ENCODE measurements around the gene NCOA3.

Gene NCOA3

DNA sequence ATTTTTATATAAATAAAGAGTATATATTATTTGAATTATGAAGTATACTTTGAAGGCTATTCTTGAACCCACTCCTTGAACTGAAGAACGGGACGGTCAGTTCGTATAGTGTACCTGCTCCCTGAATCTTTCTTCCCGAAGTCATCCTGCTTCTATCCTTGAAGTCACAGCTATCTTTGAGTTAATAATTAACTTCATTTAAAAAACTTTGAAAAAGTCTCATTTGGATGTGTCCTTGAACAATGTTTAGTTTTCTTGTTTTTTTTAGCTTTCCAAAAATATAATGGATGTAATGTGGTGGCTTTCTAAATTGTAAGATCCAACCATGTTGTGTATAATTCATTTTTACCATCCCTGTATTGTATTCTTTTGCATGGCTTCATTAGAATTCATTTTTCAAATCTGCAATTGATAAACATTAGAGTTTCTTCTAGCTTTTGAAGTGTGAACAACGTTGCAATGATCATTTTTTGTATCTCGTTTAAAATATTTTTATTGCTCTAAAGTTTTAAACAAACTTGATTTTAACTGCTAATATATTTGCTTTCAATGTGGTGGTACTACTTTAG is 94.4 kb downstream of the NCOA3 start:
- DNase-seq (ENCODE audit: low read depth in 2 of 2): no peak

DNA sequence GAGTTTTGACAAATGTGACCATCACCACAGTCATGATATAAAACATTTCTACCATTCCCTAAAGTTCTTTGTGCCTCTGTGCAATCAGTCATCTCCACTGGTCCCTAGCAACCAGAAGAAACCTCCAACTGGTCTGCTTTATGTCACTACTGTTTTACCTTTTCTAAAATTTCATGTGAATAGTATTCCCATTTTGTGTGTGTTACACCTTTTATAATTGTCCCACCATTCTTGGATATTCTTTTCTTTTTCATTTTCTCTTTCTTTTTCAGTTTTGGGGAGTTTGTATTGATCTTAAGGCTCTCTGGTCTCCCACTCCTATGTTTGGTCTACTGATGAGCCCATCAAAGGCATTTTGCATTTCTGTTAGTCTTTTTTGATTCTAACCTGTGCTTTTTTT is 95.4 kb downstream of the NCOA3 start:
- no peak for DNase-seq (ENCODE audit: low read depth in 2 of 2)

DNA sequence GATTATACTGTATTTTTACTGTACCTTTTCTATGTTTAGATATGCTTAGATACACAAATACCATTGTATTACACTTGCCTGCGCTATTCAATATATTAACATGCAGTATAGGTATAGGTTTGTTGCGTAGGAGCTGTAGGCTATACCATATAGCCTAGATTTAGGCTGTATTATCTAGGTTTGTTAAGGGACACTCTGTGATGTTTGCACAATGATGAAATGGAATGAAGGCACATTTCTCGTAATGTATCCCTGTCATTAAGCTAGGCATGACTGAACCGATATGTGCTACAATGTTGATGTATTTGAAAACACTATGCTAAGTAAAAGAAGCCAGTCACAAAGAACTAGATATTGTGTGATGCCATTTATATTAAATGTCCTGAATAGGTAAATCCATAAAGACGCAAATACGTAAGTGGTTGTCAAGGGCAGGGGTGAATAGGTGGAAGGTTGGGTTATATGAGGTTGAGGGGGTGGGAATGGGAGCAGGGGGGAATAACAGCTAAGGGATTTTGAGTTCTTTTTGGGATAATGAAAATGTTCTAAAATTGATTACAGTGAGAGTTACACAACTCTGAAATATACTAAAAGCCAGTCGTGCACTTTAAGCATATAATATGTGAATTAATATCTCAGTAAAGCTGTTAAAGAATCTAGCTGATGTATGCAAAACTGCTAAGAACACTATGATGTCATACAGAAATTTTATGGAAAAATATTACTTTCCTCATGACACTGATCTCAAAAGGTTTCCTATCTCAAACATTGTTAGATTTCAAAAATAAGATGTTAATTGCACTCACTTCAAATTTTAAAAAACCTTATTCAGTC is 97.4 kb downstream of the NCOA3 start:
- DNase-seq (ENCODE audit: low read depth in 2 of 2): no peak

DNA sequence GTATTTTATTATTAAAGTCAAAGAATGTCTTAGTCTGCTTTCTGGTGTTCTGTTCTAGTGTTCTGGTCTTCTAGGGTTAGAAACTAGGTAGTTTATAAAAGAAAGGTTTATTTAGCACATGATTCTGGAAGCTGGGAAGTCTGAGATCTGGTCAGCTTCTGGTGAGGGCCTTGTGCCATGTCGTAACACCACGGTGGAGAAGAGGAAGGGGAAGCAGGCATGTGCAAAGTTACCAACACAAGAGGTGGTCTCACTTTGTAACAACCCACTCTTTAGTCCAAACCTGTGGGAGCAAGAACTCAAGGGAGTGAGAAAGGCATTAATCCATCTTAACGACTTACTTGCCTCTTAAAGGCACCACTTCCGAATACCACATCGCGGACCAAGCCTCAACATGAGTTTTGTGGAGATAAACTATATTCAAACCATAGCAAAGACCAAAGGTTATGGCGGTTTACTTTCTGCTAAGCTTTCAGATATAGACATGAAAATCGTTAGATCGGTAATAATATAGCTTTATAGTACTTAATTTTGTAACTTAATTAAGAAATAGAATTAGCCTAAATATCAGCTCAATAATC is 99.4 kb downstream of the NCOA3 start:
- no peak for DNase-seq (ENCODE audit: low read depth in 2 of 2)

DNA sequence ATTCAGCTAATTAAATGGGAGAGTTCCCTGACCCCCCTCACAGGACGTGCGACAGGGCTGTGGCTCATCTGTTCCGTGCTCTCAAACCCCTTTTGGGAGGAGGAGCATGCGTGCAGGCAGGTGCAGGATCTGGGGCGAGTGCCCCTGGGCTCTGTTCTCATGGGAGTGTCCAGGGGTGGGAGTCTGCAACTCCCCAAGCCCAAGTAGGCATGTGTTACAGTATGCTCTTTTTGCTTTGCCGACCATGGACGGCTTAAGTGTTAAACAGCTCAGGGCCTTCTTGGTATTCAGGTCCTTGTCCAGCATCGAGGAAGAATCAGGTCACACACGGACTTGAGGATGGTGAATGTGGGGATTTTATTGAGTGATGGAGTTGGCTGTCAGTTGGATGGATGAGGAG is 101.6 kb downstream of the NCOA3 start:
- DNase-seq (ENCODE audit: low read depth in 2 of 2): no peak

DNA sequence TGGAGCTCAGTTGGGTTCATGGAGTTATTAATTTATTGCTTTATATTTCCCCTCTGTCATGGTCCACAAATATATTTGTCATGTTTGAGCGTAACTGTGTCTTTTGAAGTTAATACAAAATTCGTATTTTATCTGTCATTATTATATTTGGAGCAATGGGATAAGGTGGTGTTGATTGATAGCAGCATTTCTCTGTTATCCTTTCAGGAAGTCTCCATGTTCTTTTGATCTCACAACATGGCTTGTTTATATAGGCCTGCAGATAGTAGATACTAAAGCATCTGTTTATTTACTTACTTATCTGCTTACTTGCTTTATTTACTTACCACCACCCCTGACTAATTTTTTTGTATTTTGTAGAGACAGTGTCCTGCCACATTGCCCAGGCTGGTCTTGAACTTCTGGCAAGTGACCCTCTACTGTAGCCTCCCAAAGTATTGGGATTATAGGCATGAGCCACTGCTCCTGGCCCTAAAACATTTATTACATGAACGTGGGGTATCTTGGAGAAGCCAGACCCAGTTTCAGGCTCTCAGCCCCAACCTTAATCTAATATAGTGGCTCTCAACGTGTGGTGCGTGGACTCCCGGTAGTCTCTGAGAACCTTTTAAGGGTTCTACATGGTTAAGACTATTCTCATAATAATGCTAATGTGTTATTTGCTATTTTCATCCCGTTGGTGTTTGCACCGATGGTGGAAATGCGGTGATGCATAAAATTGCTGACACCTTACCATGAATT is 104.2 kb downstream of the NCOA3 start:
- DNase-seq (ENCODE audit: low read depth in 2 of 2): no peak

DNA sequence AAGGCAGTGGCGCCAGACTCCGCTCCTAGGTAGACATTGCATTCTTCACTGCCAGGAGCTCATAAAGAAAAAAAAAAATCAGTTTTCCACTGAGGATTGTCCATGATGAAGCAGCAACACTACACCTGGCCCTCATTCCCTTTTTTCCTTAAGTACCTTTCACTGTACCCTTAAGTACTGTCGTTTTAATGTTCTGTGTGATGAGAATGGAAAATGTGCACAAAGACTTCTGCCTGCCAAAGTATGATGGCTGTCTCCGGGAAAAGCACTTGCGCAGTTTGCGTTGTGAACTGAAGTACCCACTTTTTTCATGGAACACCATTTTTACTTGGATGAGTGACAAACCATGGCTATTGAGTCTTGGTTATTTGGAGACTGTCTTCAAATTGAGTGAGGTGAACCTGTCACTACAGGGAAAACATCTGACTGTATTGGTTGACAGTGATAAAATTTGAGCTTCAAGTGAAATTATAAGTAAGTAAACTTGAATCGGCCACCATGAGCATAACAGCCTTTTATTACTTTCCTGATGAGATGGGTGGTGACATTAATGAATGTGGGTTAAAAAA is 104.8 kb downstream of the NCOA3 start:
- DNase-seq (ENCODE audit: low read depth in 2 of 2): no peak

DNA sequence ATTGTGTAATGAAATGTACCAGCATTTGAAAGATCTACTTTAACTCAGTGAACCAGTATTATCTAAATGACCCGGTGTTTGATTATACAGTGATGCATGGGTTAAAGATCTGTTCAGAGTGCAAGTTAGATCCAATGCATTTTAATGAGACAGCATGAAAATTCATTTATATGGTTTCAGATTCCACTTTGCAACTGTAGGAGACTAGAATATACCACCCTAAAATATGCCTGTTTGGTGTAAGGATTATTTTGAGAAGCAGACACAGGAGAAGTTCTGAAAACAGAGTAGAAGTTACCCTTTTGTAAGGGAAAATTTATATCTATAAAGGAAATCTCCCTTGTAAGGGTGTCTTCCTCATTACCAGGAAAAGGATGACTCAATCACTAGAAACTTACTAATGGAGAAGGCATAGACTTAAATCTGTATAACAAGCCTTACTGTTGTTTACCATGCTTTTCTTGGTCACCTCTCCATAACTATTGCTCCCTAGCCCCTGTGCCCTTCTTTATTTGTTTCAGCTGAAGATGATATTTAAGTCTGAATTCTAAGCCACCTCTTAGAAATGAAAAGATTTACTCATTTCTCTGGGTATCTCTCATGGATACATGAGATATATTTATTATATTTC is 105.4 kb downstream of the NCOA3 start:
- DNase-seq (ENCODE audit: low read depth in 2 of 2): peak in 1 of 2 experiments; percentile 22

DNA sequence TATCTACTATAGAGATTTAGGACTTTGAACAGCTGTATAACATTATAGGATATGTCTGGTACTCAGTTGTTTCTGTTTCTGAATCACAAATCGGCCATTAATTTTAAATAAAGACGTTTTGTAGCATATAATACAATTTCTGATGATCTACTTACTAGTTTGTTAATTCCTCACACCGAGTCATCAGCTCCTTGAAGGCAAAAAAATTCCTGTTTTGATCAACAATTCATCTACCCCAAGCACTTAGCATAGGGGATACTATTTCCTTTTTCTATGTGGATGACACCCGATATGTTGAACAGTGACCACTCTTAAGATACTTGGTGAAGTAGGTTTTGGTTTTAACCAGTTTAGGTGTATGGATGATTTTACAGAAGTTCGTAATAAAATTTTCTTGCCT is 107.3 kb downstream of the NCOA3 start:
- no peak for DNase-seq (ENCODE audit: low read depth in 2 of 2)

DNA sequence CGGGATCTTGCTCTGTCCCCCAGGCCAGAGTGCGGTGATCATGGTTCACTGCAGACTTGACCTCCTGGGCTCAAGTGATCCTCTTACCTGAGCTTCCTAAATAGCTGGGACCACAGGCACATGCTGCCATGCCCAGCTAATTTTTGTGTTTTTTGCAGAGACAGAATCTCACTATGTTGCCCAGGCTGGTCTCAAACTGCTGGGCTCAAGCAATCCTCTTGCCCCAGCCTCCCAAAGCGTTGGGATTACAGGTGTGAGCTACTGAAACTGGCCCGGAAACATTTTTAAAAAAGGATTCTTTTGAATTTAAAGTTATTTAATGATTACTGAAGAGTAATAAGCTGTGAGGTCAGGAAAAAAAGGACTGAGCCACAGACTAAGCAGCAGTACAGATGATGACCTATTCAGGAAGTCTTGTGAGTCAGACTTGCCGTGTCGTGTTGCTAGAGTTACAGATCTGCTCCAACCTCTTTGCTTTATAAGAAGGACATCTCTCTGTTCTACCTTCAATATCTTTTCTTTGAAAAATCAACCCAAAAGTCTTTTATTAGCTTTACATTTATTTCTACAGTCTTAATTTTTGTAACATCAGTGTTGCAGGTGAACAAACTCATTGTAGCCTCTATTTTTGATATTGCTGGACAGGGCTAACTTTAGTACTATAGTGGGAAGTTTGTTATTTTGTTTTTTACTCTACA is 108.7 kb downstream of the NCOA3 start:
- DNase-seq (ENCODE audit: low read depth in 2 of 2): peak in 1 of 2 experiments; percentile 22

DNA sequence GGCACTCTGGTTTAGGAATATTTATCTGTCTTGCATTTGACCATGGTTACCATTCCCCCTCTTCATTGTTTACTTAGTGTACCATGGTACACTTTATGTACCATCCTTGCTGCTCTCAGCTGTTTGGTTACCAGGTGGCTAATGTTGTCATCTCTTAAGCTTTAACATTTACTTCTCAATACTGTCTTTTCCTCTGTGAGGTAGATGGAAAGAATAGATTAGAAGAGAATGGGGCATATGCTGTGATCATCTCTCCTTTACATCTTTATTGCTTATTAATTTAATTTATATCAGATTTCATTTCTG is 109.2 kb downstream of the NCOA3 start:
- DNase-seq (ENCODE audit: low read depth in 2 of 2): no peak

DNA sequence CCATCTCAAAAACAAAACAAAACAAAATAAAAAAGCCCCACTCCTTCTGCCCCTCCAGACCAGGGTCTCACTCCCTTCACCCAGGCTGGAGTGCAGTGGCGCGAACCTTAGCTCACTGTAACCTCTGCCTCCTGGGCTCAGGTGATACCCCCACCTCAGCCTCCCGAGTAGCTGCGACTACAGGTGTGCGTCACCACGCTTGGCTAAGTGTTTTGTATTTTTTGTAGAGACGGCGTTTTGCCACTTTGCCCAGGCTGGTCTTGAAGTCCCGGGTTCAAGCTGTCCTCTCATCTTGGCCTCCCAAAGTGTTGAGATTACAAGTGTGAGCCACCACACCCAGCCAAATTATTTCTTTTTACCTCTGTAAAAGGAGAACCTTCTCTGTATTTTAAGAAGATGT is 110.1 kb downstream of the NCOA3 start:
- DNase-seq (ENCODE audit: low read depth in 2 of 2): no peak

DNA sequence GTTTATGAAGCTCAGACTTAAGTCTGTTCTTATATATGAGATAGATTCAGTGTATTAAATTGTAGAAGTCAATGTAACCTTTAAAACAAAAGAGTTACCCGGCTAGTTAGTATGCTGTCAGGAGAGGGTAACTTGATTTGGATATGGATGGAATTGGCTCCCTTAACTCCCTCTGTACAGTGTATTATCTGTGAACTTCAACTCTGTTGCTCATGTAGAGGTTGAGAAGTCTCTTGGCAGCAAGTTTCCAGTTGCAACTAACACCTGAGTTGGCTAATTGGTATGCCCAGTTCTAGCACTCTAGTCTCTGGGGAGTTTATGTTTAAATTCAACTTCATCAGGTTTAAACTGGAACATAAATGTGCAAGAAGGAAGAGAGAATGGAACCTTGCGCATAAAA is 111.0 kb downstream of the NCOA3 start:
- DNase-seq (ENCODE audit: low read depth in 2 of 2): no peak

DNA sequence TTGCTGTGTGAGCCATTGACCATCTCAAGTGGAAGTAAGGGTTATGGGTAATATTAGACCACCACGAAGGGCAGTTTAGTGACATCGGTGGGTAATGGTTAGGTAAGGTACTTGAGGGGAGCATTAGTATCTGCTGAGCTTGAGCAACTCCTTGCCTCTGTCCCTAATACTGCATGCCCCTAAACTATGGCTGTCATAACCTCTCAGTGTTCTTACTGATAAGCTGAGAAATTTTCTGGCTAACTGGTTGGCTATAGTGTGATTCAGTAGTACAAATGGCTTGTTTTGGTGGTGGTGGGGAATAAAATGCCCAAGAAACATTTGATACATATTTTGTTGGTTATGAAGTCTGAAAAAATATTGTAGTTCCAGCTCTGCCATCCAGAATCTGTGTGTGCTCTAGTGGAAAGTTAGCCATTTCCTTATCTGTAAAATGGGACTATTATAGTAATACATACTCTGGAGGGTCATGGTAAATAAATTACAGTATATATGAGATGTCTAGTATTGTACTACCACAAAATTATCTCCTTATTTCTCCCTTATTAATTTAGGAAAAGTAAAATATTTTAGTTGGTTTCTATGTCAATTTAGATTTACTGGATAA is 113.1 kb downstream of the NCOA3 start:
- DNase-seq (ENCODE audit: low read depth in 2 of 2): no peak

DNA sequence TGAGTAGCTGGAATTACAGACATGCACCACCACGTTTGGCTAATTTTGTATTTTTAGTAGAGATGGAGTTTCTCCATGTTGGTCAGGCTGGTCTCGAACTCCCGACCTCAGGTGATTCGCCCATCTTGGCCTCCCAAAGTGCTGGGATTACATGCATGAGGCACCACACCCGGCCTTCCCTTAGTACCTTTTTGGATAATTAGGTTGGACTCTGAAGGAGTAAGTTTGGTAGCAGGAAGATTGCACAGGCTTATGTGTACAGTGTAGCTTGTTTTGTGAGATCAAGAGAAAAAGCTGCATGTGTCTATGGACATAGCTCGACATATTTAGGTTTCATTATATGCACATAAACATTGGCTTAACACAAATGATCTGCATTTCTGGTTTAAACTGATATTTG is 116.8 kb downstream of the NCOA3 start:
- no peak for DNase-seq (ENCODE audit: low read depth in 2 of 2)

DNA sequence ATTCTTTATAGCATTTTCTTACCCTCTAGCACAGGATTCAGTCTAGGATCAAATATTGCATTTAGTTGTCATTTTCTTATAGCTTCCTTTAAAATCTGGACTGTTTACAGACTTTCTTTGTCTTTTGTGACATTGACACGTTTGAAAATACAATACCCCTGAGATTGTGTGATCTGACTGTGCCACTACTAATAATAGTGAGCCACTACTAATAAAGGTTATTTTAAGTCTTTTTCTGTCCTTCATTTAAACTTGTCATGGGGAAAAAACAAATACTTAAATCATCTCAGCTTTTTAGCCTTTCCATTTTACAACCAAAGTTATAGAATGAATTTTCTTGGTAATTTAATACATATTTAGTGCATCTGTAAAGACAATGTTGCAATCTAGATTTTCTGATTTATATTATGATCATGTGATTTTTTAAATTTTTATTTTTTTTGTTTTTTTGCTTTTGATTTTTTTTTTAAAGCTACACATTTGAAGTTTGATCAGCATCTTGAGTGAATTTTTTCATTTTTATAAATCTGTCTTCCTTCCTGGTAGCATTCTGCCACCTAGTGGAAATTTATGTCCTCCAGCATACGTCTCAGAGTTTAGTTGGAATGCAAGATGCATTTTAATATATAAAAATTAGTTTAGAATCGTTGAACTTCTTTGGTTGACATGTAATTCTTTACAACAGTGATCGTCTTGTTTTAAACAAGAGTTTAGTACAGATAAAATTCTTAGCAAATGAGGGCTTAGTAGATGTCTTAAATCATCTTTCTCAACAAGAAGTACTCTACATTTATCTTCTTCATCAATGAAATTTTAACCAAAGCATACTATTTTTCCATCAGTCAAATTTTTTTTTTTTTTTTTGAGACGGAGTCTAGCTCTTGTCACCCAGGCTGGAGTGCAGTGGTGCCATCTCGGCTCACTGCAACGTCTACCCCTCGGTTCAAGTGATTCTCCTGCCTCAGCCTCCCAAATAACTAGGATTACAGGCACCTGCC is 119.4 kb downstream of the NCOA3 start:
- DNase-seq (ENCODE audit: low read depth in 2 of 2): peak; percentile 36 to 41

DNA sequence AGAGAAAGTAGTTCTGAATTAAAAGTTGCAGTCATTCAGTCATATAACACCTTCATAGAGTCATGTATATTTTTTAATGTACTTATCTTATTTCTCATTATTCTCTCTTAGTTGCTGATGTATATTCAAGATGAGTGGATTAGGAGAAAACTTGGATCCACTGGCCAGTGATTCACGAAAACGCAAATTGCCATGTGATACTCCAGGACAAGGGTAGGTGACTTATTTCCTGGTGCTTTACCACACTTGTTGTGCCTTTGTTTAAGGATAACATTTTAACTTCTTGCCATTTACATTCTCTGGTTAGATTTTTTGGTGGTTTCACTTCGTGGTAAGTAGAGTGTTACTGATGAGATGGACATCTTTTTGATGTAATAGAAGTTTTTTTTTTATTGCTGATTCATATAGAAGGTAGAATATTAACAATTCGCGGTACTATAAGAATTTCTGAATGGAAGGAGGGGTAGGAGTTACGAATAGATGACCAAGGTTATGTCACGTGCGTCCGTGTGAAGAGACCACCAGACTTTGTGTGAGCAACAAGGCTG is 120.5 kb downstream of the NCOA3 start:
- no peak for DNase-seq (ENCODE audit: low read depth in 2 of 2)

DNA sequence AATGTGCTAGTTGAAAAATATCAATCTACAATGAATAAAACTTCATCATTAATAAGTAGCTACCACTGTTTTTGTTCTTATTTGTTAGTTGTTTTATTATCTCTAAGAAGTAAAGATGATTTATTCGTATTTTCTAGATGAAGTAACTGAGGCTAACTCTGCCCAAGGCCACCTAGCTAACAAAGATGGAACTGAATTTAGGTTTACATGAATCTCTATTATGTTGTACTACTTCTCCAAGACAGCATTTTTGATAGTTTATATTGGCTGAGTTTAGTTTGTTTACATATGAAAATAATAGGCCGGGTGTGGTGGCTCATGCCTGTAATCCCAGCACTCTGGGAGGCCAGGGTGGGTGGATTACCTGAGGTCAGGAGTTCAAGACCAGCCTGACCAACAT is 121.5 kb downstream of the NCOA3 start:
- DNase-seq (ENCODE audit: low read depth in 2 of 2): no peak

DNA sequence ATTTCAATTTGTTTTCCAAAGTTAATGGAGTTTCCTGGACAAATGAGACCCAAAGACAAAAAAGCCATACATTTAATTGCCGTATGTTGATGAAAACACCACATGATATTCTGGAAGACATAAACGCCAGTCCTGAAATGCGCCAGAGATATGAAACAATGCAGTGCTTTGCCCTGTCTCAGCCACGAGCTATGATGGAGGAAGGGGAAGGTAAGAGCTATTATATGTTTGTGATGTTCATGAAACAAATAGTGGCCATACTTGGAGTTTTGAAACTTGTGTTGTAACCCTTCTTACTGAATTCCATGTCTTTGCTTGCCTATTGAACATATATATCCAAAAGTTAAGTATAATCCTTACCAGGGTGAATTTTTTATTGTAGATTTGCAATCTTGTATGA is 125.9 kb downstream of the NCOA3 start:
- DNase-seq (ENCODE audit: low read depth in 2 of 2): no peak

All from fibroblast of skin of left quadriceps (primary cell).